GM12878 (cell line): ENCODE results near the gene RUNDC1. TPM values are rescaled to one million over a fixed set of nuclear protein-coding genes. Genes with fewer than 3 reads are reported as not detected.
A peak's percentile ranks its signal among the peaks of the same experiment; 100 is the strongest.

ENCODE experiments used
- ATF2 ChIP-seq: IDR thresholded peaks from 2 replicates; pipeline ENCODE4 v1.6.1; 2012; ENCODE audit warnings: low read length, inconsistent platforms
- CBFB ChIP-seq: IDR thresholded peaks from 2 replicates; pipeline ENCODE4 v1.6.1; 2016; ENCODE audit warnings: antibody characterized with exemption, low read depth
- CREM ChIP-seq: IDR thresholded peaks from 2 replicates; pipeline ENCODE4 v1.6.1; 2014; ENCODE audit warnings: antibody characterized with exemption, low read depth
- IKZF1 ChIP-seq: fragments of 450-650 bp; conservative IDR thresholded peaks from 2 replicates; pipeline ENCODE4 v1.6.1; 2017; ENCODE audit warnings: antibody characterized with exemption, mild to moderate bottlenecking
- KDM1A ChIP-seq: fragments of 200-600 bp; sonication (generic); IDR thresholded peaks from 2 replicates; pipeline ENCODE4 v1.6.1; 2016; ENCODE audit warnings: borderline replicate concordance
- MEF2A ChIP-seq: IDR thresholded peaks from 2 replicates; pipeline ENCODE4 v1.6.1; 2011; ENCODE audit warnings: low read depth, mild to moderate bottlenecking, low read length, moderate library complexity; ENCODE audit not compliant: insufficient read depth
- POLR2A ChIP-seq: IDR thresholded peaks from 2 replicates; pipeline ENCODE4 v1.6.1; 2011; ENCODE audit warnings: low read depth, mild to moderate bottlenecking, low read length
- POLR2AphosphoS2 ChIP-seq: IDR thresholded peaks from 2 replicates; pipeline ENCODE4 v1.6.1; 2011; ENCODE audit warnings: low read depth, mild to moderate bottlenecking, low read length, improper control_type of control experiment, moderate library complexity
- POLR2AphosphoS5 ChIP-seq: IDR thresholded peaks from 2 replicates; pipeline ENCODE4 v1.6.1; 2011; ENCODE audit warnings: mild to moderate bottlenecking, low read length, inconsistent platforms
- RFX5 ChIP-seq: IDR thresholded peaks from 2 replicates; pipeline ENCODE4 v1.6.1; 2011; ENCODE audit warnings: low read depth, low read length, improper control_type of control experiment
- RUNX3 ChIP-seq: IDR thresholded peaks from 2 replicates; pipeline ENCODE4 v1.6.1; 2012; ENCODE audit warnings: low read length, inconsistent platforms
- SIN3A ChIP-seq: IDR thresholded peaks from 2 replicates; pipeline ENCODE4 v1.6.1; 2012; ENCODE audit warnings: low read depth, low read length, improper control_type of control experiment
- SKIL ChIP-seq: fragments of 450-650 bp; IDR thresholded peaks from 2 replicates; pipeline ENCODE4 v1.6.1; 2017; ENCODE audit warnings: mild to moderate bottlenecking, low read depth, inconsistent platforms; ENCODE audit not compliant: poor library complexity, severe bottlenecking
- SMAD5 ChIP-seq: IDR thresholded peaks from 2 replicates; pipeline ENCODE4 v1.6.1; 2016; ENCODE audit warnings: antibody characterized with exemption, low read depth
- SRF ChIP-seq, 2 experiments: IDR thresholded peaks; 2 replicates each; pipeline ENCODE4 v1.6.1; 2011; ENCODE audit warnings: low read depth in 2 of 2, low read length in 2 of 2, mild to moderate bottlenecking in 1 of 2, moderate library complexity in 1 of 2
- SUPT20H ChIP-seq: IDR thresholded peaks from 2 replicates; pipeline ENCODE4 v1.6.1; 2011; ENCODE audit warnings: low read depth, mild to moderate bottlenecking, low read length, moderate library complexity, borderline replicate concordance; ENCODE audit not compliant: control insufficient read depth
- YY1 ChIP-seq: IDR thresholded peaks from 2 replicates; pipeline ENCODE4 v1.6.1; 2011; ENCODE audit warnings: low read depth, mild to moderate bottlenecking, low read length
- polyA plus RNA-seq, 11 experiments: library from polyadenylated mRNA; depleted of rRNA in 4 of 11; unstranded in 6 of 11; stranded (reverse) in 5 of 11; fragments of >200 nt; fragmentation: Nextera tagmentation in 4 of 11; fragmentation: Illumina TruSeq in 1 of 11; extraction: Ambion mirVana in 4 of 11; extraction: Trizol in 1 of 11; gene quantifications; 1 replicate in 1 of 11; 2 replicates in 10 of 11; pipeline versions ENCODE4 v1.2.1 to v1.2.3, GENCODE V29; 2011 to 2016; ENCODE audit warnings: inconsistent platforms in 2 of 11, missing spikeins in 2 of 11, low read depth in 1 of 11
- total RNA-seq, 4 experiments: library from RNA; depleted of rRNA in 3 of 4; stranded (reverse); fragments of >200 nt in 3 of 4; fragmentation: Illumina TruSeq in 1 of 4; extraction: Trizol in 1 of 4; gene quantifications; 2 replicates each; pipeline versions ENCODE4 v1.2.1 to v1.2.3, GENCODE V29; 2013 to 2021
- TF ChIP-seq, protein P1 (sequence below), 3 experiments: IDR thresholded peaks in 2 of 3; conservative IDR thresholded peaks in 1 of 3; 2 replicates each; pipeline ENCODE4 v1.5.1; 2011; ENCODE audit warnings: low read depth in 3 of 3, low read length in 3 of 3, mild to moderate bottlenecking in 3 of 3, control low read depth in 2 of 3, moderate library complexity in 2 of 3, inconsistent platforms in 1 of 3, mixed read lengths in 1 of 3; ENCODE audit not compliant: control insufficient read depth in 2 of 3, insufficient read depth in 1 of 3; ENCODE audit errors: extremely low read depth in 1 of 3

The RUNDC1 gene
- total and polyA plus RNA-seq, 10 of the 15 experiments (the other 5 are each of a cell fraction or from before 2014, with no cell fraction given): 2.9 to 15.6 (median 8.2) TPM

DNA sequence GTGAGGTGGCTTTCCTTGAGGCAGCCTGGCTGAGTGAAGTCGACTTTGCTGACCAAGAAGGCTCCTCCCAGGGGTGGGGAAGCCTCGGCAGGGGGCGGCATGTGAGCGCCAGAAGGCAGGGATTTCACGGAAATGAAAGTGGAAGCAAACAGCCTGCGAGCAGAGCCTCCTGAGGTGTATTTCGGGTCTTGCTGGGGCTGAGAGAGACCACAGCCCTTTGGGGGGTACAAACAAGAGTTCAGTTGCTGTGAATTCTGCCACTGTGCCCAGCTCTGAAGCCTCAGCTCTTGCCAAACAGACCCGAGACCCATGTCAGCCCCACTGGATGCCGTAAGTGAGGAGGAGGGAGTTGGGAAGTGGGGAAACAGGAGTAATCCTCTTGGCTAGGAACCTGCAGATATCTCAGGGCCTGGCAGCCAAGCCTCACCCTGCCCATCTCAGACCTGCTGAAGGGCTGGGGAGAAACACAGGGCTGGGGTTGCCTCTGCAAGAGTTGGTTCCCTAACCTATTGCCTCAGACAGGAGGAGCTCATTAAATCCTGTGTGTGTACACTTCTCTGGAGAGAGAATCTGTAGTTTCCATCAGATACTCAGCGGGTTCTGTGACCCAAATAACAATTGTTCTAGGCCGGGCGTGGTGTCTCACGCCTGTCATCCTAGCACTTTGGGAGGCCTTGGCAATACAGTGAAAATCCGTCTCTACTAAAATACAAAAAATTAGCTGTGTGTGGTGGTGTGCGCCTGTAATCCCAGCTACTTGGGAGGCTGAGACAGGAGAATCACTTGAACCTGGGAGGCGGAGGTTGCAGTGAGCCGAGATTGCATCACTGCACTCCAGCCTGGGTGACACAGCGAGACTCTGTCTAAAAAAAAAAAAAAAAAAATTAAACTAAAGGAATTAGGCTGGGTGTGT lies 26.5 kb downstream of the RUNDC1 start, which contains the start of gene IFI35 (continued):
- TF ChIP-seq IKZF1 (peak; percentile 58), SIN3A (peak; percentile 65), MEF2A (no peak), SUPT20H (no peak), POLR2AphosphoS5 (peak; percentile 94), SRF (IDR thresholded peaks at IDR 0.05; ENCODE audit: low read depth in 2 of 2, low read length in 2 of 2) (no peak), POLR2A (peak; percentile 80), SKIL (no peak), POLR2AphosphoS2 (peak; percentile 59; the same call in 1 of the 2 replicates), CBFB (peak; percentile 53; the same call in 1 of the 2 replicates), YY1 (peak; percentile 43; the same call in 1 of the 2 replicates), KDM1A (no peak), RFX5 (no peak), SMAD5 (0 out of 2 replicates have a peak, but pooled peaks have one; percentile 33), RUNX3 (peak; percentile 62), ATF2 (no peak), CREM (no peak)
- TF ChIP-seq, protein P1, sequence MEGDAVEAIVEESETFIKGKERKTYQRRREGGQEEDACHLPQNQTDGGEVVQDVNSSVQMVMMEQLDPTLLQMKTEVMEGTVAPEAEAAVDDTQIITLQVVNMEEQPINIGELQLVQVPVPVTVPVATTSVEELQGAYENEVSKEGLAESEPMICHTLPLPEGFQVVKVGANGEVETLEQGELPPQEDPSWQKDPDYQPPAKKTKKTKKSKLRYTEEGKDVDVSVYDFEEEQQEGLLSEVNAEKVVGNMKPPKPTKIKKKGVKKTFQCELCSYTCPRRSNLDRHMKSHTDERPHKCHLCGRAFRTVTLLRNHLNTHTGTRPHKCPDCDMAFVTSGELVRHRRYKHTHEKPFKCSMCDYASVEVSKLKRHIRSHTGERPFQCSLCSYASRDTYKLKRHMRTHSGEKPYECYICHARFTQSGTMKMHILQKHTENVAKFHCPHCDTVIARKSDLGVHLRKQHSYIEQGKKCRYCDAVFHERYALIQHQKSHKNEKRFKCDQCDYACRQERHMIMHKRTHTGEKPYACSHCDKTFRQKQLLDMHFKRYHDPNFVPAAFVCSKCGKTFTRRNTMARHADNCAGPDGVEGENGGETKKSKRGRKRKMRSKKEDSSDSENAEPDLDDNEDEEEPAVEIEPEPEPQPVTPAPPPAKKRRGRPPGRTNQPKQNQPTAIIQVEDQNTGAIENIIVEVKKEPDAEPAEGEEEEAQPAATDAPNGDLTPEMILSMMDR (IDR thresholded peaks at IDR 0.05 in 2 of 3, conservative IDR thresholded peaks at IDR 0.05 in 1 of 3; ENCODE audit: control insufficient read depth in 2 of 3, extremely low read depth in 1 of 3, insufficient read depth in 1 of 3, low read depth in 3 of 3, low read length in 3 of 3): peak; percentile 23 to 79 (median 41); a peak in 5 of 6 replicates
